HL-60/S4 (cell line): ENCODE measurements around the gene GFPT1.

Experiments
- in situ Hi-C: fragments of 300-500 bp; cut with MboI; formaldehyde crosslinking; loops from 2 replicates; pipeline ENCODE4 v1.14.3; 2022; ENCODE audit warnings: low sequenced_read_pairs

Gene GFPT1

DNA sequence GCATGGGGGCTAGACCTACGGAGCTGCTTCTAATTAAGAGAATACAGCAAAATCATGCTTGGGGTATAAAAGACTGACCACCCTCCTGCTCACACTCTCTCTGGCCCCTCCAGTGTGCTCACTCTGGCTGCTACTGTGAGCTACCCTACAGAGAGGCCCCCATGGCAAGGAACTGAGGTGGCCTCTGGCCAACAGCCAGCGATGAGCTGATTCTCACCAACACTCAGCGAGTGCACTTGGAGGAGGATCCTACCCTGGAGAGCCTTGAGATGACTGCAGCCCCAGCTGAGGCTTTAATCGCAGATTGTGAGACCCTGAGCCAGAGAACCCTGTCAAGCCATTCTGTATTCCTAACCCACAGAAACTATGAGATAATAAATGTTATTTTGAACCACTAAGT, 88.2 kb downstream of the GFPT1 start:
- in situ Hi-C loops: no loop called here

DNA sequence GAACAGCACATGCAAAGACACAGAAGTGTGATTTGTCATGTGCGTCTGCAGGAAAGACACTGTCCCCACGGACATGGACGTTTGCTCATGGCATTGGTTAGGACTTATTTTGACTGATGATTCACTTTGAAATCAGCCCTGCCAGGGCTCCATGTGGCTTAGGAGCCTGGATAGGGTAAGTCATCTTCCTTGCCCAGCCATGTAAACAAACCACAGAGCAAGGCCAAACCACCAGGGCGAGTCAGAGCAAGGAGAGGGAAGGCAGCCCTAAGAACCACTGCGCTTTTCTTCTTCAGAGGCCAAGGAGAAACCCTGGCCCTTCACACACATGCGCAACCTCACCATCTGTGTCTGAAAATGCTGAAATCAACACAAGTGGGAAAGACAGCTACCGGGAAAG, 88.8 kb downstream of the GFPT1 start:
- in situ Hi-C loops: no loop called here

DNA sequence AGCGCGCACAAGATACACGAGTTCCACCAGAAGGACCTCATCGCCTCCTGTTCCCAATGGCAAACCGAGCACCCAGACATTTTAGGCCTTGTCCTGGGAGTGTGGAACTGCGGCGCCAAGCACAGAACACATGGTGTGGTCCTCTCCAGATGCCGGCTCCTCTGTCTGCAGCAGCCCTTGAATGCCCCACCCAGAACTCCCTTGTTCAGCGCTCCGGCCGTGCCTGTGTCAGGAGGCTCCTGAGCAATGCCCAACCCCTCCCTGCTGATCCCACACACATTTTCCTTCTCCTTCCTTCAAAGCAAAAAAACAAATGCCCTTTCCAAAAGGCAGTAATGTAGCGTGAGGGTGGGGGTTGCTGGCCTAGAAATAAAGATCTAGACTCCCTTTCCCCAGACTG, 89.8 kb downstream of the GFPT1 start:
- in situ Hi-C loops: no loop called here

DNA sequence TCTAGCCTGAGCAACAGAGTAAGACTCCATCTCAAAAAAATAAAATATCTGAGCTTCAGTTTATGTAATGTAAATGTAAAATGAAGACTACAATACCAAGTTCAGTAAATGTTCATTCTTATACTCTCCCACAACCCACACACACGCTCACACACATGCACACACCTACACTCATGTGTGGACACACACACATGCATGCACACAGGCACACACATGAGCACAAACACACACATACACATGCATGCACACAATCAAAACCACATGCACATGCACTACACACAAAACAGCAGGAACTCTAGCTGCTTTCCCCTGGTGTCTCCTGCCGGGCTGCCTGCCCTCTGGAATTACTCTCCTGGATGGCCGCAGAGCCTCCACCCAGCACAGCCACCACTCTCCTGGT, 90.6 kb downstream of the GFPT1 start:
- in situ Hi-C loops: no loop called here

DNA sequence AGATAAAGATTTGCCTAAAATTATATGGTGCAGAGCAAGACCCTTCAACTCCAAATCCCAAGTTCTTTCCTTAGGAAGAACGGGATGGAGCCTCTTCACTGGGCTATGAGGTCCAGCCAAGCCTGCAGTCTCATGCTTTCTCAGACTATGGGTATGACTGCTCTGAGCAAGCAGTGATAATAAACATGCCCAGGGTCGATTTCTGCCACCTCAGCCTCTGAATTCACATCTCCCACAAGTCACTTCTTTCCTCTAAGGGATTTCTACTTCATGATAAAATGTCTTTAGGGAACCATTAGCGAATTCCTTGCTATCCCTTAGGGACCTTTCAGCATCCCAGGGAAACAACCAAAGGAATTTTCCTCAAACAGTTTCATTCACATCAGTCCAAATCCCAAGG, 94.8 kb downstream of the GFPT1 start:
- in situ Hi-C loops: no loop called here

DNA sequence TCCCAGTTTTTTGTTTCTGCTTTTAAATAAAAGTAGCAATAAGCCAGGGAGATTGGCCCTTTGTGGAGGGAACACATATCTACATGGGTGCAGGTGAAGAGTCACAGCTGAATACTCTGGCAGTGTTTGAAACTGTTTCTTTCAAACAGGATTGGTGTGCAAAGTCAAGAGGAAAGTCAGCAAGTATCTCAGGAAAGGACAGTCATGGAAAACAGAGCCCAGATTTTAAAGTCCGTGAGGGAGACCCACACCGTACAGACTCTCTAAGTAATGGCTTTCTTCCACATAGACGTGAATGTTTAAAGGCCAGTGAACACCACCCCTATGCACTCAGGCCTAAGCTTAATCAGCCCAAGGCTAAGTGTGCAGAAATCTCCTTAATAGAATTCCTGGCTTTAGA, 95.3 kb downstream of the GFPT1 start:
- in situ Hi-C loops: no loop called here

DNA sequence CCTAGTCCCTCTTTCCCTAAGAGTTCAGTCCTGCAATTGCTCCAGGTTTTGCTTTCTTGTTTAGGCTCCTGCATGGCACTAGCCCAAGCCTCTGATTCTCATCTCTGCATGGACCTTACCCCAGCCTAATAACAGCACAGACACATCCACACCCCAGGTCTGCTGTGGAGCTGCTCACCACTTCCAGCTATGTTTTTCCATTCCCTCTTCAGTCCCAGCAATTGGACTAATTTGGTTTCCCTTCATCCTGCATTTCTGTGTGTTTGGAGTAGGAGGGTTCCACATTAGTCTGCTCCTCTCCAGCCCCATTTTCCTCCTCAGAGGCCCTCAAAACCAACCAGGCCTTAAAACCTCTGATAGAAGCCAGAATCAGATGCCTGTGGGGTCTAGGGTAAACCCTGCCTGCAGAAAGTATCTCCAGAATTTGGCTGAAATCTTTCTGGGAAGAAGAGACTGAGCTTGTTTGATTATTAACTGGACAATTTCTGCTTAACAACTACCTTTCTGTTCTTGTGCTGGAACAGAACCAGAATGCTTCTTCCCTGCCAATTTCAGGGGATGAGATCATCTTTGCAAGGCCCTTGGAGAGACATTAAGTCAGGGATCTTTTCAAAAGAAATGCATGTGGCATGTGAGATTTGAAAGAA, 95.9 kb downstream of the GFPT1 start:
- in situ Hi-C loops: no loop called here

DNA sequence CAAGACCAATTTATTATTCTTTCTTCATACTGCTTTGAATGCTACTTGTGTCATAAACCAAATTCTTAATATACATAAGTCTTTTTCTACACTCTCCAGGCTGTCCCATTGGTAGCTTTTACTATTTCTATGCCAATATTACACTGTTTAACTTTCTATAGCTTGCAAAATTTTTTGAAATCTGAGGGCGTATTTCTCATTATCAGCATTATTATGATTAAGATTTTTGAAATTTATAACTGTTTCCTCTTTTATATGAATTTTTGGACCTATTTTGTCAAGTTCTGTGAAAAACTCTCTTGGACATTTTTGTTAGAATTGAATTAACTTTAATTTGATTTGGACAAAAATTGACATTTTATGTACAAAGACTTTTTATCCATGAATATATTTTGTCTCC, 98.6 kb downstream of the GFPT1 start:
- in situ Hi-C loops: no loop called here

DNA sequence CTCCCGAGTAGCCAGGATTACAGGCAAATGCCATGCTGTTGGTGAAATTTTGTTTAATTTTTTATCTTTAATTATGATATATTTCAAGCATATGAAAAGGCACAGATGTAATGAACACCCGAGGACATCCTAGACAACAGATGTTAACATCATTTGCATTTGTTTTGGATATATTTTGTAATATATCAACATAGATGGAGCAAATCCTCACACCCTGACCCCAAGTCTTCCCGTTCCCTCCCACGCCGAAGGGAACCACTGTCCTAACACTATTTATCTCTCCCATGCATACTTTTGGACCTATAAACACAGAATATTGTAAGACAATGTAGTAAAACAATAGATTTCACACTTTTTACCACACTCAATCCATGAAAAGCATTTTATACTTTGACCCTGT, 99.5 kb downstream of the GFPT1 start:
- in situ Hi-C loops: no loop called here

DNA sequence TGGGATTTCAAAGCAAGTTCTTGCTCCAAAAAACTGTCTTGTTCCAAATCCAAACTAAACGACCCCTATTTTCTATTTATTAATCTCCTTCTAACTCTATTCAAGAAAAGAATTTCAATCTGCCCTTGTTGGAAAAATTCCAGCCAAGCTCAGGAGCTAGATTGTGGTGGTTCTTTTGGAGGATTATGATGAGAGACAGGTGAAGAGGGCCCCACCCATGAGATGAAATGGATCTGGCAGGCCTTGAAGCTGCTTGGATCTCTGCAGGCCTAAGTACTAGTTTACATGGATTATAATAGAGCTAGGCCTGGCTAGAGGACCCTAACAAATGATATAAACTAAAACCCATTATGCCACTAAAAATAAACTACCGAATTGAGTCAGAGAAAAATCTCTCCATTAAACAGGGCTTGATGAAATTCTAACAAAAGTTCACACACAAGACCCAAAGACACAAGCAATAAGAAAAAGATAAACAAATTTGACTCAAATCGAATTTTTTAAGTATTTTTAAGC, 101.6 kb downstream of the GFPT1 start:
- in situ Hi-C loops: no loop called here

DNA sequence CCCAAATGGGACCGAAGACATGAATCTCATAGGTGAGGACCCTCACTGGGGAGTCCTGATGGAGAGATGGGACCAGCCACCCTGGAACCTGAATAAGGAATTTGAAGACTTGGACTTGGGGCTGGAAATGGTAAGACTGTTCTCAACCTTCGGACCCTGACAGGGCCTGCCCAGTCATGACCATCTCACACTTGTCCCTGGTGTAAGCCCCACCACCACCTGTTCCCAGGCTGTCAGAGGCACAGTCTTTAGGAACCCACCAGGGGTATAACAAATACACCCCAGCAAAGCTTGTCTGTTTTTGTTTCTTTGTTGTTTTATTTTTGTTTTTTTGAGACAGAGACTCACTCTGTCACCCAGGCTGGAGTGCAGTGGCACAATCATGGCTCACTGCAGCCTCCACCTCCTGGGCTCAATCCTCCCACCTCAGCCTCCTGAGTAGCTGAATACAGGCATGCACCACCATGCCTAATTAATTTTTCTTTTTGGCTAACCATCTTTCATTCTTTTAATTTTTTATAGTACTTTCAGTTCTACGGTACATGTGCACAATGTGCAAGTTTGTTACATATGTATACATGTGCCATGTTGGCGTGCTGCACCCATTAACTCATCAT, 106.1 kb downstream of the GFPT1 start:
- in situ Hi-C loops: no loop called here

DNA sequence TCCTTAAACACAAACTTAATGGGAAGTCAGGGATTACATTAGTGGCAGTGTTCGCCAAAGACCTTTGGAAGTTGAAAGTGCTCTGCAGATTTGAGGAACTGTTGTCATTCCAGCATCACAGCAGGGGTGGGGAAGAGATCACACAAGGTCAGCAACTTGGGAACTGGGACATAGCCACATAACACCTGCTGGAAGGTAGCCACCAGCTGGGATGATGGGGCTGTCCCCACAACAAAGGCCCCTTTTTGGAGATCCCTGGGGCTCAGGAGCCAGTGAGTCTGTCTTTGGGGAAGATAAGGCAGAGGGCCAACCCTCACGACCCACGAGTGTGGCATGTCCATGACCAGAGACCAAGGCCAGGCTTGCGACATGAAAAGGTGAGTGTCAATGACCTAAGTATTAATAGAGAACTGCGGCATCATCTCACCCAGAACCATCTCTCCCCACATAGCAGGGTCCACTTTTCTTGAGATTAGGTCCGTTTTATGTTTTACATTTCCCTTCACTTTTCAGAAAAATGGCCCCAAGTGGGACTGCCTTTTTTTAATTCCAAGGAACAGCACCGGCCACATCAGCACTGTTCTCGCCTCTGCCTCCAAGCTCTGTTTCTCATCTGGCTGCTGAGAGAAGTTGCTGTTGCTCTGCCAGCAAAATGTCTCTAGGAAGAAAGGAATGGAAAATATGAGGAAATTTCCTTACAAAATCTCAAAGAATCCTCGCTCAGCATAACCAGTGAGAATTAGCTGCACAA, 106.9 kb downstream of the GFPT1 start:
- in situ Hi-C loops: no loop called here

DNA sequence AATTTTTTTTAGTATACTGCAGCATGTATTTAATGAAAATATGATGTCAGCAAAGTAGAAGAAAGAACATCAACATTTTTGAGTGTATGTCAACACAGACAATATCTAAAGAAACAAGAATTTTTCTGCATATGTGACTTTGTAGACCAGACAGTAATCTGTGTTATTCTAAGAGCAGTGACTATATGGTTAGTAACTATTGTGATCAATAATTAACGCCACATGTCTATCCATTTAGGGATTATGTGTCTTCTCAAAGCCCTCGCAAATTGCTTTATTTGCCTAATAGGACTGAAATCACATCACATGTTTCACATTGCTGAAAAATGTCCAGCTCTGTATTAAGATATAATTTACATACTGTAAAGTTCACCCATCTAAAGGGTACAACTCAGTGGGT, 107.8 kb downstream of the GFPT1 start:
- in situ Hi-C loops: no loop called here

DNA sequence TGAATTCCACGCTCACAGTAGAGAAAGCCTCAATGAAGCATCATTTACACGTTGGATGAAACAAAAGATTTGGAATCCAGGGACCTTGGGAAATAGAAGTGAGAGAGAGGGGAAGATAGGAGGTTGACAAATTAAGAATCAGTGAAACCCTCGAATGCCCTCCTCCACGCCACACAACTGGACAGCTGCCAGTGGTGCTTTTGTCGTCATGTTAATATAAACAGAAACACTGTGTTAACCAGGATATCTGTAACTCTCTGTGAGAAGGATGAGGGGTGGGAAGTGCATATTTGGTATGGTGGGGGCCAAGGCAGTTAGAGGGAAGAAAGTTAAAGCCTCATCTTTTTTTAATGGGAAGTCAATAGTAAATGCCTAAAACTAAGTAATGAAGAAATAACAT, 108.7 kb downstream of the GFPT1 start:
- in situ Hi-C loops: no loop called here

DNA sequence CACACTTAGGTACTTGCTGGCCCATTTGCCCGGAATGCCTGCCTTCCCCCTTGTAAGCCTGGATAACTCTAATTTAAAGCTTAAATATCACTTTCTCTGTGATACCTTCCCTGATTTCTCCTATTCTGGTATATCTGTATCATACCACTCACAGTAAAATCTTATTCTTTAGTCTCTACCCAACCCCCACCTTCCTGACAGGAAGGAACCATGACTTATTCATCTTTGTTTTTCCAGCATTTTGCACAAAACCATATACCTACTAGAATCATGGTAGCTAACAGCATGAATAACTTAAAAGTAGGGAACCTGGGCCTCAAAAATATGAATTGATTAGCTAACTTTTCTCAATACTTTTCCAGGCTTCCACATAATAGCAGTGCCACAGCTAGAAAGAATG, 111.5 kb downstream of the GFPT1 start:
- in situ Hi-C loops: no loop called here

DNA sequence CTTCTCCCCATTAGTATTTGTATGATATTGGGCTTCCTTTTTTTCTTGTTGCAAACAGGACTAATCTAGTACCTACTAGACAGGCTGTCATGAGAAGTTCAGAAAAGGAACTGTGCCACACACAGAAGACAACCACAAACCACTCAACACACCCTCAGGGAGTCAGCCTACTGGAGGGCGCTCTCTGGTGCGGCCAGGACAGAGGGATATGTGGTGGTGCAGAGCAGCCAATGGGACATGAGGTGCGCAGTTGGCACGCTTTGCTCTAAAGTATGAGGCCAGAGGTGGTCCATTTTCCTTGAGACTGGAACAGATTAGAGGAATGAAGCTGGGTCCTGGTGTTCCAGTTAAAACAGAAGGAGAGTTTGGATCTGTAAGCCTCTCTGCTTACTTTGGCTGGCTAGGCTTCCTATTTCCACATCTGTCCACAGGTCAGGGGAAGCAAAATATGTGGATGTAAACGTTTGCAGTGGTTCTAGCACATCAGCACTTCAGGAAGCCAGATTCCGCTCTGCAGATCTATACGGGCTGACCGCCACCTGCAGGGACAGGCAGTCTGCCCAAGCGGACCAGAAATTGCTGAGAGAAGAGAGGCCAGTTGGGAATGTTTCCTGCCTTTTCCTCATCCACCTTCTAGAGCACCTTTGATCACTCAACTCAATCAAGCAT, 114.1 kb downstream of the GFPT1 start:
- in situ Hi-C loops: no loop called here

DNA sequence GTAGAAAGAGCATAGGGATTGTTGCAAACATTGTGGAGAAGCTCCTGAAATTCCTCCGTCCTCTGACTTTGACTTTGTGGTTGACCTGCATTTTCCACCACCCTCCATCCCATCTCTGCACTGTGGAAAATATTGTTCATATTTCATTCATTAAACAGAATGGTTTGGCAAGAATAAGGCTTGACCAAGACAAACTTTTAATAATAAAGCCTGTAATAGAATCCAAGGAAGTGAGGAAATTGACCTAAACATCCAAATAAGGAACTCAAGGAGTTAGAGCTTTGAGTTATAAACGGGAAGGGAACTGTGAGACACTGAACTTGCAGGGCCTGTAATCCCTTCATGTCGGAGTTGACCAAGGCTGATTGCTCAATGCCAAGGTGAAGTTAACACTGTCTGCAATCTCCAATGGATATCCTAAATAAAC, 115.2 kb downstream of the GFPT1 start:
- in situ Hi-C loops: no loop called here
